ENCODE measurements around the gene FBXO42. TPM values are rescaled to one million over a fixed set of nuclear protein-coding genes. Genes with fewer than 3 reads are reported as not detected.
"Not testable (repeated sequence)": the region's sequence is repeated elsewhere in the genome, so short reads cannot be mapped to it uniquely, and the experiment has no call there.

The FBXO42 gene
- total RNA-seq, 1 donor from 2014 or later: 16.1 TPM

DNA sequence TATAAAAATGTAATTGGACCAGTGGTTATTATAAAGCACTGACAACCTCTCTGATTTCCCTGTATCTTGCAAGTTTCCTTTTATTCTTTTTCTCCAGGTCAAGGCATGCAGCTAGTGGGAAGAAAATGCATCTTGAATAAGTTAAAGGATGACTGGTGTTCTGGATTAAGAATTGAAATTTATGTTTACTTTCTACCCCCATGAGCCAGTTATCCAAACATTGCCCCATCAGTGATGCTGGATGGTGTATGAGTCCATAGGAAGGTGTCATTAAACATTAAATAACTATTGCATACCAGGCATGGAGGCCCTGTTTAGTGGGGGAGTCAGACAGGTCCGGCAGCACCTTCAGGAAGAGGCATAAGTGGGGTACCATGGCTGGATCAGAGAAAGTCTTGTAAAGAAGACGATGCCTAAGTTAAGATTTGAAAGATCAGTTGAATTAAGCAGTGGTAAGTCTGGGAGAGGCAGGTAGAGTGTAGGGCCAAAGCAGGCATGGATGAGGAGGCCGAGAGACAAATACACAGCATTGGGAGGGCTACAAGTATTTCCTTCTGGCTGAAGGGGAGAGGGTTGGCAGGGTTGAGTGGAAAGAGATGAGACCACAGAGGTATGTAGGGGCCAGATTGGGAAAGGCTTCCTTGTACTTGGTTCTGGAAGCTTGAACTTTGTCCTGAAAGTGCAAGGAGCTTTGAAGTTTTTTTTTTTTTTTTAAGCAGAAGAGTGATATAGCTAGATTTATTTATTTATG, 20.4 kb upstream of the FBXO42 start:
- DNase-seq (ENCODE audit: low spot score): no peak

GRCh38 chr1:16371725-16372124, 19.4 kb upstream of the FBXO42 start:
- no peak for DNase-seq (ENCODE audit: low spot score)

DNA sequence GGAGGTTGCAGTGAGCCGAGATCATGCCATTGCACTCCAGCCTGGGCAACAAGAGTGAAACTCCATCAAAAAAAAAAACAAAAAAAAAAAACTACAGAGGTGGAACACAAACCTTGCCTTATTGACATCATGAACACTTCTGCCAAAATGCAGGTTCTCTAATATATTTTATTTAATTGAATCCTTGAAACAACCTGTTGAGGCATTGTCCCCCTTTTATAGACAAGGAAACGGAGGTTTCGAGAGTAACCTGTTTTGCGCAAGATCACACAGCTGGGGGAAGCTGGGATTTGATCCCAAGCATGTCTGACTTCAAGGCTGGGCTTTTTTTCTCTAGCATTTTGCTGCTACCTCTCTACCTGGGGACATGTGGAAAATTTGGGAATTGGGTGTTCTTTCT, 17.5 kb upstream of the FBXO42 start:
- DNase-seq (ENCODE audit: low spot score): no peak

- no peak for DNase-seq (ENCODE audit: low spot score)
Measured at GRCh38 chr1:16367968-16368890, 15.9 kb upstream of the FBXO42 start.

DNA sequence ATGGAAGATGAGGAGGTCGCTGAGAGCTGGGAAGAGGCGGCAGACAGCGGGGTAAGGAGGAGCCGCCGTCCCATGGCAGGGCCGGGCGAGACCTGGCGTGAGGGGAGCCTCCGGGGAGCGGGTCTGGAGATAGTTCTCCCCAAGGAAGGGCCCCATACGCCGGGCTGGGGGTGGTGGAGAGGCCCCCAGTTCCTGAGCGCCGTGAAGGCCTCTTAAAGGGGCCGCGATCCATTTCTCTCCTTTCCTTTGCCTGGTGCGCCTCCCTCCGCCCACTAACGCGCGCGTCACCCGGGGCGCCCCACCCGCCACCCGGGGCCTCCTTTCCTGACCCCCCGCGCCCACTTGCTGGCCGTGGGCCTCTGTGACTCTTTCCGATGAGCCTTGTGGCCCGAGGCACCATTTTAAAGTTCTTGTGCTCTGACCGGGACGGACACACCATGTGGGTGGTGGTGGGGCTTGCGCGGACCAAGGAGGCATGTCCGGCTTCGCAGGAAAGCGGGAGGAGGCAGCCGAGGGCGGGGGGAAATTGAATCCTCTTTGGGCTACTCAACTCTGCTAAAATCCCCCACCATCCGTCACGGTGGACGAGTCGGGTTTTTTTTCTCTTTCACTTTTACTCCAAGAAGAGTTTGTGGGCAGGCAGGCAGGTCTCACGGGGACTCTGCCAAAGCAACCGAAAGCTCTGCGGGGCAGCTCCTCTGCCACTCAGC, 15.1 kb upstream of the FBXO42 start:
- peak; percentile 94 for DNase-seq (ENCODE audit: low spot score)

DNA sequence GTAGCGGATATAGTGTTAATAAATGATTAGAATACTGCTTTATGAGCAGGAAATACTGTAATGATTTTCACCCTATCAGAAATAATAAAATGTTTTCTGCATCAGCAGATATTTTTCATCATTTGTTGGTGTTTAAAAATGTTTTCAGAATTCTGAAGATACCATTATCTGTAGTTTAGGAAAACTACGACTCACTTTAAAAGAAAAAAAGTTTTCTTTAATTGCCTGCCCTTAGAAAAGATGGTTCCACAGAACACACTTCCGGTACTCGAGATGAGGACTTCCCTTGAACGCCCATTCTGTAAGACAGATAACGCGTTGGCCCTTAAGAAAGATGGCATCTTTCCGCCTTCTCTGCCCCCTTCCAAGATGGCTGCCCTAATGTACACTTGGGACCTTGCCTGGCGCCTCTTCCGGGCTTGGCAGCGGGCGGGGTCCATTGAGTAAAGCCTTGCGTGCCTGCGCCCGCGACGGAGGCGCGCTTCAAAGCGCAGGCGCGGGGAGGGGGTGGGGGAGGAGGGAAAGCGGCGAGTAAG, 14.5 kb upstream of the FBXO42 start, which contains the start of gene SZRD1:
Gene SZRD1 (plus strand): TSS at position 521 of the 536 bp plus-strand sequence. CDS start 16 bp downstream, outside the sequence.
- peak; percentile 97 for DNase-seq (ENCODE audit: low spot score)

- not testable (repeated sequence) for DNase-seq (ENCODE audit: low spot score)
Measured at GRCh38 chr1:16365146-16365498, 12.8 kb upstream of the FBXO42 start.

DNA sequence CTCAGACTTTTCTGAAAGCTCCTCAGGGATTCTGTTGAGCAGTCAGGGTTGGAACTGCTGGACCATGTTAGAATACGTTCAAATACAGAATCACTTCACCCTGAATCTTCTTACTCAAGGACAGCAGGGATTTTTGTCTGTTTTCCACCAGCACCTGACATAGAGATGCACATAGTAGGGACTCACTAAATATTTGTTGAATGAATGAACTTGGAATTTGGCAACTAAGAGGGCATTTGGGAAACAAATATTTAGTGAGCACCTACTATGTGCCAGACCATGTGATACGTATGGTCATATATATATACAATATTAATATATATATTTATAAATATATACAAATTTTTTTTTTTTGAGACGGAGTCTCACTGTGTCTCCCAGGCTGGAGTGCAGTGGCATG, 4.6 kb upstream of the FBXO42 start:
- no peak for DNase-seq (ENCODE audit: low spot score)

DNA sequence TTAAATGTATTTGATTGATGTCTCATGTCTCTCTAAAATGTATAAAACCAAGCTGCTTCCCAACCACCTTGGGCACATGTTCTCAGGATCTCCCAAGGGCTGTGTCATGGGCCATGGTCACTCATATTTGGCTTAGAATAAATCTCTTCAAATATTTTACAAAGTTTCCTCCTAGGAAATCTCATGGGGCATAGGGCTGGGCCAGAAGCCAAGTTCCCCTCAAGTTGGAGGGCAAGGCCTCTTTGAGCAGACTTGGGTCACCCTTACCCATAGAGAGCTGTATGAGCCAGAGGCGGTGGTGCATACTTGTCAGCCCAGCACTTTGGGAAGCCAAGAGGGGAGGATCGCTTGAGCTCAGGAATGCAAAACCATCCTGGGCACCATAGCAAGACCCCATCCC, 2.3 kb upstream of the FBXO42 start:
- peak; percentile 43 for DNase-seq (ENCODE audit: low spot score)

GRCh38 chr1:16352842-16353535, 709 bp upstream of the FBXO42 start:
- DNase-seq (ENCODE audit: low spot score): peak; percentile 71

GRCh38 chr1:16351456-16351993, 755 bp downstream of the FBXO42 start:
- no peak for DNase-seq (ENCODE audit: low spot score)

GRCh38 chr1:16349847-16350406, 2.4 kb downstream of the FBXO42 start:
- DNase-seq (ENCODE audit: low spot score): no peak

DNA sequence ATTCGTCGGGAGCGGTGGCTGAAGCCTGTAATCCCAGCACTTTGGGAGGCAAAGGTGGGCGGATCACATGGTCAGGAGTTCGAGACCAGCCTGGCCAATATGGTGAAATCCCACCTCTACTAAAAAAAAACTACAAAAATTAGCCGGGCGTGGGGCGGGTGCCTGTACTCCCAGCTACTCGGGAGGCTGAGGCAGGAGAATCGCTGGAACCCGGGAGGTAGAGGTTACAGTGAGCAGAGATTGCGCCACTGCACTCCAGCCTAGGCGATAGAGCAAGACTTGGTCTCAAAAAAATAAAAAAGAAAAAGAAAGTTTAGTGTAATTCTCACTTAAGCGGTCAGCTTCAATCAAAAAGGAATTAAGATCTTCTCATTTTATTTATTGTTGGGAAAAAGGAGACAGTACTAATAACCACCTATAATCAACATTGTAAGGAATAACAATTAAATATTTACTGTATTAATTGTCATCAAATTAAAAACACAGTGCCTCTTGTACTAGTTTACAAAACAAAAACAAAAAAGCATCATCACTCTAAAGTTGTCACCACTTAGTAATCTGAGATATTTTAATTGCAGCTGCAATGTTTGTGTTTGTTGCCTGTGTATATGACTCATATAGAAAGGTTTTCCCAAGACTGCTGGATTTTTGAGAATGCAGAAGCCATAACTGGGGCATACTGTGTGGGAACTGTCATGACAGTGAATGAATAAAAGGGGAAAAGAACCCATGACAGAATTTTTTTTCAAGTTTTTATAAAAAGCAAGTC, 3.7 kb downstream of the FBXO42 start:
- DNase-seq (ENCODE audit: low spot score): no peak

- not testable (repeated sequence) for DNase-seq (ENCODE audit: low spot score)
Measured at GRCh38 chr1:16343276-16343675, 9.0 kb downstream of the FBXO42 start.

GRCh38 chr1:16342331-16343062, 9.8 kb downstream of the FBXO42 start:
- DNase-seq (ENCODE audit: low spot score): no peak

- no peak for DNase-seq (ENCODE audit: low spot score)
Measured at GRCh38 chr1:16340673-16341072, 11.6 kb downstream of the FBXO42 start.

DNA sequence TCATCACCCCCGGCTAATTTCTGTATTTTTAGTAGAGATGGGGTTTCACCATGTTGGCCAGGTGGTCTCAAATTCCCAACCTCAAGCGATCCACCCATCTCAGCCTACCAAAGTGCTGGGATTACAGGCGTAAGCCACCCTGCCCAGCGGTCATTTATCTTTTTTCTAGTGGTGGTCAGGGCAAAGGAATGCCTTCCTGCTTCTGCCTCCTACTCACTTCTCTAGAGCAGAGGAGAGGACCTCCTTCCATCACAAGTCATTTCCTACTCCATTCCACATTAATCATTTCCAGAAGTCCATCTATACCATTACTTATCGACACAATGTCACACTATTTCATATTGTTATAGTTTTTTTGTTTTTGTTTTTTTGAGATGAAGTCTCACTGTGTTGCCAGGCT, 13.3 kb downstream of the FBXO42 start:
- DNase-seq (ENCODE audit: low spot score): no peak

GRCh38 chr1:16334655-16335340, 17.5 kb downstream of the FBXO42 start:
- DNase-seq (ENCODE audit: low spot score): no peak

Data from mesenteric fat pad (tissue), 1 donor.